Muscle layer of colon (tissue), 2 donors: ENCODE data around the gene F10.

Source experiments
- H3K27ac ChIP-seq: one replicate; pipeline ENCODE4 v1.7.0; 2013; ENCODE audit warnings: low read depth, mild to moderate bottlenecking, low read length, moderate library complexity
- H3K27me3 ChIP-seq, 2 donors: one replicate each; pipeline ENCODE4 v1.7.0; 2013; ENCODE audit warnings: low read length in 2 of 2, mild to moderate bottlenecking in 2 of 2; ENCODE audit not compliant: insufficient read depth in 2 of 2, control insufficient read depth in 1 of 2
- H3K36me3 ChIP-seq: one replicate; pipeline ENCODE4 v1.7.0; 2013; ENCODE audit warnings: mild to moderate bottlenecking, low read length; ENCODE audit not compliant: insufficient read depth
- H3K4me1 ChIP-seq: one replicate; pipeline ENCODE4 v1.7.0; 2013; ENCODE audit warnings: mild to moderate bottlenecking, low read length; ENCODE audit not compliant: insufficient read depth
- H3K4me3 ChIP-seq, 2 donors: one replicate each; pipeline ENCODE4 v1.7.0; 2013; ENCODE audit warnings: low read length in 2 of 2, low read depth in 1 of 2, mild to moderate bottlenecking in 1 of 2, moderate library complexity in 1 of 2
- H3K9ac ChIP-seq: one replicate; pipeline ENCODE4 v1.7.0; 2013; ENCODE audit warnings: low read length
- H3K9me3 ChIP-seq: one replicate; pipeline ENCODE4 v1.7.0; 2013; ENCODE audit warnings: mild to moderate bottlenecking, low read length
- donor health status: abdominal sarcoma.
- donor health status: Adenocarcinoma of cecum.

F10 gene

GRCh38 chr13:113146750-113147149 lies 24.2 kb downstream of the F10 start:
- no peaks in the 10 kb centered on the region for H3K27me3 ChIP-seq
- no peak overlapping the region for H3K4me3 ChIP-seq
- no peak overlapping the region for H3K9ac ChIP-seq
- H3K9me3 ChIP-seq, result no peaks in the 10 kb centered on the region
- no peaks in the 10 kb centered on the region for H3K4me1 ChIP-seq
- no peaks in the 10 kb centered on the region for H3K36me3 ChIP-seq
- no peak overlapping the region for H3K27ac ChIP-seq

- no peak overlapping the region for H3K9ac ChIP-seq
- H3K27ac ChIP-seq, result no peak overlapping the region
- H3K9me3 ChIP-seq, result no peaks in the 10 kb centered on the region
- no peak overlapping the region for H3K4me3 ChIP-seq
- no peaks in the 10 kb centered on the region for H3K27me3 ChIP-seq
- no peaks in the 10 kb centered on the region for H3K36me3 ChIP-seq
- H3K4me1 ChIP-seq, result no peaks in the 10 kb centered on the region
Observed at GRCh38 chr13:113147206-113147605, 24.6 kb downstream of the F10 start.

- no peak overlapping the region for H3K27ac ChIP-seq
- no peak overlapping the region for H3K9ac ChIP-seq
- H3K4me1 ChIP-seq, result no peaks in the 10 kb centered on the region
- no peaks in the 10 kb centered on the region for H3K27me3 ChIP-seq
- H3K9me3 ChIP-seq, result no peaks in the 10 kb centered on the region
- H3K36me3 ChIP-seq, result no peaks in the 10 kb centered on the region
- H3K4me3 ChIP-seq, result no peak overlapping the region
Observed at GRCh38 chr13:113148407-113148806, 25.8 kb downstream of the F10 start.

GRCh38 chr13:113148940-113149503 lies 26.4 kb downstream of the F10 start:
- no peak overlapping the region for H3K27ac ChIP-seq
- H3K4me3 ChIP-seq, result no peak overlapping the region
- H3K4me1 ChIP-seq, result no peaks in the 10 kb centered on the region
- H3K9me3 ChIP-seq, result no peaks in the 10 kb centered on the region
- H3K36me3 ChIP-seq, result no peaks in the 10 kb centered on the region
- no peaks in the 10 kb centered on the region for H3K27me3 ChIP-seq
- H3K9ac ChIP-seq, result no peak overlapping the region

GRCh38 chr13:113149711-113150549 lies 27.3 kb downstream of the F10 start:
- Histone ChIP-seq H3K4me1 (no peaks in the 10 kb centered on the region), H3K9me3 (no peaks in the 10 kb centered on the region), H3K36me3 (no peaks in the 10 kb centered on the region), H3K27ac (no peak overlapping the region), H3K4me3 (no peak overlapping the region), H3K9ac (no peak overlapping the region), H3K27me3 (no peaks in the 10 kb centered on the region)

- Histone ChIP-seq H3K9me3 (no peaks in the 10 kb centered on the region), H3K4me3 (no peak overlapping the region), H3K27ac (no peak overlapping the region), H3K27me3 (no peaks in the 10 kb centered on the region), H3K9ac (no peak overlapping the region), H3K4me1 (no peaks in the 10 kb centered on the region), H3K36me3 (no peaks in the 10 kb centered on the region)
Observed at GRCh38 chr13:113150550-113151365, 28.2 kb downstream of the F10 start.

GRCh38 chr13:113151745-113152690 lies 29.4 kb downstream of the F10 start:
- no peaks in the 10 kb centered on the region for H3K27me3 ChIP-seq
- H3K9ac ChIP-seq, result no peak overlapping the region
- H3K27ac ChIP-seq, result no peak overlapping the region
- H3K4me1 ChIP-seq, result no peaks in the 10 kb centered on the region
- H3K4me3 ChIP-seq, result peak overlapping the region in 1 of 2 donors; percentile 39
- H3K9me3 ChIP-seq, result no peaks in the 10 kb centered on the region
- H3K36me3 ChIP-seq, result no peaks in the 10 kb centered on the region

- peak overlapping the region in 1 of 2 donors; percentile 39 for H3K4me3 ChIP-seq
- no peak overlapping the region for H3K27ac ChIP-seq
- H3K36me3 ChIP-seq, result no peaks in the 10 kb centered on the region
- H3K9ac ChIP-seq, result no peak overlapping the region
- no peaks in the 10 kb centered on the region for H3K9me3 ChIP-seq
- H3K27me3 ChIP-seq, result no peaks in the 10 kb centered on the region
- no peaks in the 10 kb centered on the region for H3K4me1 ChIP-seq
Observed at GRCh38 chr13:113152691-113152983, 30.0 kb downstream of the F10 start.

GRCh38 chr13:113152984-113153809 lies 30.6 kb downstream of the F10 start:
- Histone ChIP-seq H3K9ac (peak overlapping the region; percentile 41), H3K27ac (peak overlapping the region; percentile 19), H3K27me3 (peaks cover 0 to 2% of the 10 kb centered on the region in 2 donors), H3K4me1 (no peaks in the 10 kb centered on the region), H3K36me3 (no peaks in the 10 kb centered on the region), H3K4me3 (peak overlapping the region; percentile 21 to 65), H3K9me3 (no peaks in the 10 kb centered on the region)
